HuH-7 (cell line): ENCODE measurements around the gene DCDC2C.

Experiments
- DNase-seq: peaks from one replicate; pipeline ENCODE4 v3.0.0; 2011; ENCODE audit warnings: low spot score

Gene DCDC2C

DNA sequence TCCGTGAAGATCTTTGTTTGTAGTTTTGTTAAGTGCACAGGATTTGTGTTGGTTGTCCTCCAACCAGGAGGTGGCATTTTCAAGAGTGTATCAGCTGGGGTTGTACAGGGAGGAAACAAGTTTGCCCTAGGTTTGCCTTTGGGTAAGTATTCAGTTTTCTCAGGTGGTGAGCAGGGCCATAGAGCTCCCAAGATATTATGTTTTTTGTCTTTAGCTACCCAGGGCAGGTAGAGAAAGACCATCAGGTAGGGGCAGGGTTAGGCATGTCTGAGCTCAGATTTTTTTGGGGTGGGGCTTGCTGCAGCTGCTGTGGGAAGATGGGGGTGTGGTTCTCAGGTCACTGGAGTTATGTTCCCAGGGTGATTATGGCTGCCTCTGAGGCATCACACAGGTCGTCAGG lies 191.6 kb downstream of the DCDC2C start:
- no peak for DNase-seq
